ENCODE results near the gene PPM1N.

GRCh38 chr19:45517641-45518468 is 19.6 kb downstream of the PPM1N start:
- no peak for TF ChIP-seq POLR2A (IDR thresholded peaks at IDR 0.05)
- TF ChIP-seq CTCF (IDR thresholded peaks at IDR 0.05): no peak
- no peak for TF ChIP-seq POLR2AphosphoS5 (IDR thresholded peaks at IDR 0.05)
